Measurements from ENCODE around the gene USP47.
A peak's percentile ranks its signal among the peaks of the same experiment; 100 is the strongest.

Gene USP47

GRCh38 chr11:11980200-11980599 is 138.4 kb downstream of the USP47 start:
- Mint-ChIP-seq H3K9me3 (no peaks in the 10 kb centered on the region), H3K4me3 (no peak overlapping the region), H3K27me3 (ENCODE audit: low read depth, poor library complexity) (peaks cover 5% of the 10 kb centered on the region), H3K36me3 (ENCODE audit: low read depth) (no peaks in the 10 kb centered on the region), H3K4me1 (peaks cover 32% of the 10 kb centered on the region), H3K27ac (no peak overlapping the region)
- TF ChIP-seq CTCF (IDR thresholded peaks at IDR 0.05), result no peak
- DNase-seq, result no peak

- no peak for DNase-seq
- no peak for TF ChIP-seq CTCF (IDR thresholded peaks at IDR 0.05)
- Mint-ChIP-seq H3K27ac (peak overlapping the region; percentile 32), H3K4me3 (no peak overlapping the region), H3K36me3 (ENCODE audit: low read depth) (no peaks in the 10 kb centered on the region), H3K4me1 (peaks cover 32% of the 10 kb centered on the region), H3K27me3 (ENCODE audit: low read depth, poor library complexity) (peaks cover 5% of the 10 kb centered on the region), H3K9me3 (no peaks in the 10 kb centered on the region)
Measured at GRCh38 chr11:11980841-11981308, 139.1 kb downstream of the USP47 start.

GRCh38 chr11:11981364-11981763 is 139.6 kb downstream of the USP47 start:
- peaks cover 5% of the 10 kb centered on the region for H3K27me3 Mint-ChIP-seq (ENCODE audit: low read depth, poor library complexity)
- no peak for TF ChIP-seq CTCF (IDR thresholded peaks at IDR 0.05)
- no peaks in the 10 kb centered on the region for H3K9me3 Mint-ChIP-seq
- no peak overlapping the region for H3K27ac Mint-ChIP-seq
- H3K4me1 Mint-ChIP-seq, result peaks cover 32% of the 10 kb centered on the region
- H3K36me3 Mint-ChIP-seq (ENCODE audit: low read depth), result no peaks in the 10 kb centered on the region
- no peak overlapping the region for H3K4me3 Mint-ChIP-seq
- DNase-seq, result no peak

GRCh38 chr11:11981840-11982239 is 140.1 kb downstream of the USP47 start:
- Mint-ChIP-seq H3K9me3 (no peaks in the 10 kb centered on the region), H3K4me3 (no peak overlapping the region), H3K36me3 (ENCODE audit: low read depth) (no peaks in the 10 kb centered on the region), H3K27ac (no peak overlapping the region), H3K27me3 (ENCODE audit: low read depth, poor library complexity) (peaks cover 5% of the 10 kb centered on the region), H3K4me1 (peaks cover 32% of the 10 kb centered on the region)
- no peak for TF ChIP-seq CTCF (IDR thresholded peaks at IDR 0.05)
- no peak for DNase-seq

GRCh38 chr11:11982461-11982860 is 140.7 kb downstream of the USP47 start:
- no peak for TF ChIP-seq CTCF (IDR thresholded peaks at IDR 0.05)
- H3K9me3 Mint-ChIP-seq, result no peaks in the 10 kb centered on the region
- no peaks in the 10 kb centered on the region for H3K36me3 Mint-ChIP-seq (ENCODE audit: low read depth)
- no peak for DNase-seq
- H3K27me3 Mint-ChIP-seq (ENCODE audit: low read depth, poor library complexity), result peaks cover 5% of the 10 kb centered on the region
- peaks cover 26% of the 10 kb centered on the region for H3K4me1 Mint-ChIP-seq
- H3K4me3 Mint-ChIP-seq, result no peak overlapping the region
- H3K27ac Mint-ChIP-seq, result no peak overlapping the region

GRCh38 chr11:11982975-11983374 is 141.2 kb downstream of the USP47 start:
- no peak overlapping the region for H3K27ac Mint-ChIP-seq

More at GRCh38 chr11:11982975-11983374, 141.2 kb downstream of the USP47 start:
- no peak for TF ChIP-seq CTCF (IDR thresholded peaks at IDR 0.05)
- no peaks in the 10 kb centered on the region for H3K9me3 Mint-ChIP-seq
- H3K36me3 Mint-ChIP-seq (ENCODE audit: low read depth), result no peaks in the 10 kb centered on the region
- no peak for DNase-seq
- no peak overlapping the region for H3K4me3 Mint-ChIP-seq
- peaks cover 5% of the 10 kb centered on the region for H3K27me3 Mint-ChIP-seq (ENCODE audit: low read depth, poor library complexity)
- H3K4me1 Mint-ChIP-seq, result peaks cover 26% of the 10 kb centered on the region
